H1 (cell line): Measurements from ENCODE around the gene PTPRD. TPM values are rescaled to one million over a fixed set of nuclear protein-coding genes. Genes with fewer than 3 reads are reported as not detected.

ENCODE experiments used
- CTCF ChIA-PET: fragments of 300-600 bp; sonication (Branson Sonifier 250); formaldehyde crosslinking; loops from one replicate; lab custom pipeline; 2021; ENCODE audit not compliant: partially characterized antibody; lab: Charles Lee
- POLR2A ChIA-PET: fragments of 300-600 bp; sonication (Branson Sonifier 250); formaldehyde crosslinking; loops from one replicate; lab custom pipeline; 2021; ENCODE audit warnings: inconsistent platforms; ENCODE audit not compliant: partially characterized antibody; lab: Charles Lee
- DNase-seq, 2 experiments: peaks; one replicate each; pipeline versions ENCODE4 v3.0.0 to v3.0.0-alpha.2; 2010 to 2022; ENCODE audit warnings: low spot score in 2 of 2, low read depth in 1 of 2, mixed read lengths in 1 of 2
- FAIRE-seq: peaks from 2 replicates; lab custom pipeline; 2011; peaks lifted over from hg19 to GRCh38; lab: Jason Lieb, UNC
- H2AFZ ChIP-seq: 2 replicates; pipeline ENCODE4 v1.8.1; 2012; ENCODE audit warnings: low read length, inconsistent platforms
- H2AK5ac ChIP-seq: 2 replicates; pipeline ENCODE4 v1.6.1; 2013; ENCODE audit warnings: low read depth, low read length
- H2BK120ac ChIP-seq: replicated peaks from 2 replicates; pipeline ENCODE3; 2013; ENCODE audit warnings: low read depth, low read length, inconsistent platforms
- H2BK12ac ChIP-seq: 2 replicates; pipeline ENCODE4 v1.6.1; 2013; ENCODE audit warnings: low read depth, low read length
- H2BK15ac ChIP-seq: 2 replicates; pipeline ENCODE4 v1.6.1; 2013; ENCODE audit warnings: low read length
- H2BK20ac ChIP-seq: 2 replicates; pipeline ENCODE4 v1.6.1; 2013; ENCODE audit warnings: low read length
- H2BK5ac ChIP-seq: 2 replicates; pipeline ENCODE4 v1.6.1; 2013; ENCODE audit warnings: low read depth, low read length
- H3K14ac ChIP-seq: 2 replicates; pipeline ENCODE4 v1.6.1; 2013; ENCODE audit warnings: inconsistent platforms; ENCODE audit not compliant: insufficient read length
- H3K18ac ChIP-seq: 2 replicates; pipeline ENCODE4 v1.6.1; 2013; ENCODE audit warnings: low read length; ENCODE audit errors: extremely low read depth
- H3K23ac ChIP-seq: 2 replicates; pipeline ENCODE4 v1.6.1; 2013; ENCODE audit warnings: inconsistent platforms; ENCODE audit not compliant: insufficient read length
- H3K23me2 ChIP-seq: 2 replicates; pipeline ENCODE4 v1.6.1; 2013; ENCODE audit warnings: low read depth, low read length
- H3K27ac ChIP-seq: 2 replicates; pipeline ENCODE4 v1.6.1; 2011; ENCODE audit warnings: low read depth, low read length, inconsistent platforms
- H3K27me3 ChIP-seq, 4 experiments: replicated peaks in 1 of 4; 1 replicate in 1 of 4; 2 replicates in 3 of 4; pipeline versions ENCODE4 v1.6.1 to v1.8.1; 2011 to 2013; ENCODE audit warnings: low read length in 3 of 4, mild to moderate bottlenecking in 3 of 4, inconsistent platforms in 2 of 4, mixed read lengths in 2 of 4, moderate library complexity in 1 of 4; ENCODE audit not compliant: control insufficient read depth in 3 of 4, insufficient read depth in 3 of 4; ENCODE audit errors: extremely low read depth in 1 of 4
- H3K36me3 ChIP-seq, 4 experiments: 2 replicates each; pipeline versions ENCODE4 v1.6.1 to v1.8.1; 2011 to 2013; ENCODE audit warnings: mild to moderate bottlenecking in 4 of 4, low read length in 3 of 4, moderate library complexity in 2 of 4, control low read depth in 1 of 4, inconsistent platforms in 1 of 4; ENCODE audit not compliant: insufficient read depth in 4 of 4, control insufficient read depth in 2 of 4
- H3K4ac ChIP-seq: replicated peaks from 2 replicates; pipeline ENCODE3; 2013; ENCODE audit warnings: low read length, low read depth, mixed read lengths, inconsistent platforms; ENCODE audit not compliant: insufficient read length
- H3K4me1 ChIP-seq, 4 experiments: replicated peaks in 1 of 4; 1 replicate in 1 of 4; 2 replicates in 3 of 4; pipeline versions ENCODE4 v1.6.1 to v1.8.1; 2011 to 2013; ENCODE audit warnings: low read length in 3 of 4, inconsistent platforms in 2 of 4, mixed read lengths in 1 of 4; ENCODE audit not compliant: insufficient read depth in 4 of 4, control insufficient read depth in 3 of 4
- H3K4me2 ChIP-seq, 2 experiments: 2 replicates each; pipeline versions ENCODE4 v1.6.1 to v1.8.1; 2011 to 2013; ENCODE audit warnings: low read depth in 2 of 2, low read length in 2 of 2, control low read depth in 1 of 2, inconsistent platforms in 1 of 2, mild to moderate bottlenecking in 1 of 2; ENCODE audit not compliant: insufficient read depth in 1 of 2
- H3K4me3 ChIP-seq, 4 experiments: fragments of 200-600, 300-600 bp in 1 of 4; sonication (generic), shearing (Covaris generic), sonication (Bioruptor Twin) in 1 of 4; 2 replicates each; pipeline versions ENCODE4 v1.5.1 to v1.8.1; 2011 to 2016; ENCODE audit warnings: low read length in 4 of 4, low read depth in 3 of 4, control low read depth in 2 of 4, inconsistent platforms in 2 of 4, mild to moderate bottlenecking in 2 of 4, mixed read lengths in 1 of 4, moderate library complexity in 1 of 4; ENCODE audit not compliant: insufficient read depth in 2 of 4; ENCODE audit errors: extremely low read depth in 1 of 4
- H3K56ac ChIP-seq: replicated peaks from 2 replicates; pipeline ENCODE3; 2013; ENCODE audit warnings: low read depth, mild to moderate bottlenecking, mixed read lengths, low read length, inconsistent platforms; ENCODE audit not compliant: insufficient read length
- H3K79me1 ChIP-seq: 2 replicates; pipeline ENCODE4 v1.6.1; 2013; ENCODE audit warnings: low read depth, low read length, control low read depth
- H3K79me2 ChIP-seq, 2 experiments: 2 replicates each; pipeline versions ENCODE4 v1.6.1 to v1.8.1; 2012 to 2013; ENCODE audit warnings: low read length in 2 of 2, mild to moderate bottlenecking in 2 of 2, inconsistent platforms in 1 of 2; ENCODE audit not compliant: insufficient read depth in 2 of 2, control insufficient read depth in 1 of 2
- H3K9ac ChIP-seq, 4 experiments: replicated peaks in 1 of 4; 1 replicate in 1 of 4; 2 replicates in 3 of 4; pipeline versions ENCODE4 v1.6.1 to v1.8.1; 2011 to 2013; ENCODE audit warnings: low read depth in 3 of 4, low read length in 3 of 4, control low read depth in 2 of 4, mild to moderate bottlenecking in 2 of 4, moderate library complexity in 2 of 4, inconsistent platforms in 1 of 4; ENCODE audit errors: extremely low read depth in 1 of 4
- H3K9me3 ChIP-seq, 2 experiments: 2 replicates each; pipeline versions ENCODE4 v1.6.1 to v1.8.1; 2012 to 2013; ENCODE audit warnings: mild to moderate bottlenecking in 2 of 2, moderate library complexity in 2 of 2, control low read depth in 1 of 2, inconsistent platforms in 1 of 2, low read depth in 1 of 2, low read length in 1 of 2, mixed read lengths in 1 of 2; ENCODE audit not compliant: insufficient read depth in 2 of 2
- H4K20me1 ChIP-seq, 2 experiments: replicated peaks in 1 of 2; 2 replicates each; pipeline versions ENCODE3 to v1.8.1; 2011 to 2013; ENCODE audit warnings: inconsistent platforms in 2 of 2, low read length in 2 of 2, mild to moderate bottlenecking in 1 of 2; ENCODE audit not compliant: insufficient read depth in 2 of 2, control insufficient read depth in 1 of 2
- H4K5ac ChIP-seq: 2 replicates; pipeline ENCODE4 v1.6.1; 2013; ENCODE audit warnings: low read length, low read depth, mixed read lengths, inconsistent platforms; ENCODE audit not compliant: insufficient read length
- H4K8ac ChIP-seq: 2 replicates; pipeline ENCODE4 v1.8.0; 2013; ENCODE audit warnings: mild to moderate bottlenecking, moderate library complexity, low read length, inconsistent platforms; ENCODE audit not compliant: insufficient read depth; ENCODE audit errors: extremely low read depth
- H4K91ac ChIP-seq: replicated peaks from 2 replicates; pipeline ENCODE3; 2013; ENCODE audit warnings: low read length, mixed read lengths, inconsistent platforms; ENCODE audit not compliant: insufficient read length
- BCL11A ChIP-seq, 2 experiments: IDR thresholded peaks; one replicate each; pipeline ENCODE4 v1.6.1; 2011; ENCODE audit warnings: low read depth in 2 of 2, low read length in 2 of 2, mild to moderate bottlenecking in 2 of 2
- CBX5 ChIP-seq: fragments of 300-800, 300-1000 bp; sonication (generic); IDR thresholded peaks from 2 replicates; pipeline ENCODE4 v1.7.1; 2016; ENCODE audit warnings: antibody characterized with exemption, low read length, low read depth
- CHD1 ChIP-seq: IDR thresholded peaks from 2 replicates; pipeline ENCODE4 v1.6.1; 2012; ENCODE audit warnings: low read depth, low read length, improper control_type of control experiment
- FOSL1 ChIP-seq: IDR thresholded peaks from 2 replicates; pipeline ENCODE4 v1.6.1; 2011; ENCODE audit warnings: mild to moderate bottlenecking, low read depth, low read length, moderate library complexity; ENCODE audit not compliant: insufficient read depth
- KDM1A ChIP-seq: fragments of 200-600, 300-600 bp; sonication (generic); IDR thresholded peaks from 2 replicates; pipeline ENCODE4 v1.7.1; 2016; ENCODE audit warnings: mild to moderate bottlenecking, low read length, borderline replicate concordance
- KDM4A ChIP-seq: IDR thresholded peaks from one replicate; pipeline ENCODE4 v1.7.1; 2012; ENCODE audit warnings: low read depth, mild to moderate bottlenecking, moderate library complexity, low read length, inconsistent platforms; ENCODE audit not compliant: severe bottlenecking
- NANOG ChIP-seq: IDR thresholded peaks from 2 replicates; pipeline ENCODE4 v1.6.1; 2011; ENCODE audit warnings: low read length, low read depth, mild to moderate bottlenecking, inconsistent platforms; ENCODE audit not compliant: insufficient read depth, poor library complexity, severe bottlenecking
- PHF8 ChIP-seq: fragments of 200-600 bp; sonication (generic); conservative IDR thresholded peaks from 2 replicates; pipeline ENCODE4 v1.7.1; 2012; ENCODE audit warnings: low read depth, mild to moderate bottlenecking, inconsistent platforms, low read length, moderate library complexity
- RAD21 ChIP-seq, 2 experiments: IDR thresholded peaks in 1 of 2; conservative IDR thresholded peaks in 1 of 2; 2 replicates each; pipeline ENCODE4 v1.6.1; 2011; ENCODE audit warnings: low read depth in 2 of 2, low read length in 2 of 2, improper control_type of control experiment in 1 of 2, inconsistent platforms in 1 of 2, mild to moderate bottlenecking in 1 of 2, moderate library complexity in 1 of 2
- RNF2 ChIP-seq: fragments of 200-900, 300-1000 bp; sonication (generic); IDR thresholded peaks from 2 replicates; pipeline ENCODE4 v1.7.1; 2016; ENCODE audit warnings: borderline replicate concordance, low read depth, mild to moderate bottlenecking, antibody characterized with exemption, low read length; ENCODE audit not compliant: poor library complexity, severe bottlenecking; ENCODE audit errors: missing control alignments
- SP4 ChIP-seq: IDR thresholded peaks from 2 replicates; pipeline ENCODE4 v1.6.1; 2012; ENCODE audit warnings: low read length, inconsistent platforms
- TAF1 ChIP-seq: IDR thresholded peaks from 2 replicates; pipeline ENCODE4 v1.6.1; 2011; ENCODE audit warnings: mild to moderate bottlenecking, low read depth, low read length
- TBP ChIP-seq: IDR thresholded peaks from 2 replicates; pipeline ENCODE4 v1.6.1; 2011; ENCODE audit warnings: low read depth, low read length, improper control_type of control experiment
- TEAD4 ChIP-seq: IDR thresholded peaks from 2 replicates; pipeline ENCODE4 v1.6.1; 2012; ENCODE audit warnings: low read depth, low read length, inconsistent platforms, mixed read lengths
- YY1 ChIP-seq: IDR thresholded peaks from 2 replicates; pipeline ENCODE4 v1.6.1; 2011; ENCODE audit warnings: low read depth, mild to moderate bottlenecking, low read length
- WGBS, 2 experiments: shearing (Covaris generic) in 1 of 2; methylation state at CpG; one replicate each; pipeline versions ENCODE4 v1.1.6 to v1.1.7; 2013 to 2015; ENCODE audit warnings: low lambda C conversion rate in 2 of 2, mixed read lengths in 2 of 2, inconsistent platforms in 1 of 2, low coverage in 1 of 2, missing lambda C conversion rate in 1 of 2; ENCODE audit not compliant: insufficient replicate concordance in 2 of 2, insufficient coverage in 1 of 2, insufficient read length in 1 of 2; ENCODE audit errors: extremely low coverage in 1 of 2, missing lambda C conversion rate in 1 of 2; 5-methylcytosine and 5-hydroxymethylcytosine counted together
- polyA plus RNA-seq, 7 experiments: library from polyadenylated mRNA; depleted of rRNA in 3 of 7; stranded (reverse) in 5 of 7; unstranded in 2 of 7; fragments of >200 nt in 5 of 7; fragments of 200-250 nt in 2 of 7; gene quantifications; 1 replicate in 5 of 7; 2 replicates in 1 of 7; 4 replicates in 1 of 7; pipeline versions ENCODE4 v1.2.1 to v1.2.3, GENCODE V29; 2011 to 2013; ENCODE audit warnings: missing spikeins in 2 of 7, mixed read lengths in 2 of 7
- total RNA-seq: library from RNA; stranded (reverse); fragmentation: NEBNext Ultra II Directional; extraction: Animal tissue kit (Norgen Biotek cat#: 25700); gene quantifications from 2 replicates; pipeline ENCODE4 v1.2.1, GENCODE V29; 2021

PTPRD gene
- total and polyA plus RNA-seq, 2 of the 8 experiments (the other 6 are each of a cell fraction or from before 2014, with no cell fraction given), result 17.2 to 77.0 TPM

DNA sequence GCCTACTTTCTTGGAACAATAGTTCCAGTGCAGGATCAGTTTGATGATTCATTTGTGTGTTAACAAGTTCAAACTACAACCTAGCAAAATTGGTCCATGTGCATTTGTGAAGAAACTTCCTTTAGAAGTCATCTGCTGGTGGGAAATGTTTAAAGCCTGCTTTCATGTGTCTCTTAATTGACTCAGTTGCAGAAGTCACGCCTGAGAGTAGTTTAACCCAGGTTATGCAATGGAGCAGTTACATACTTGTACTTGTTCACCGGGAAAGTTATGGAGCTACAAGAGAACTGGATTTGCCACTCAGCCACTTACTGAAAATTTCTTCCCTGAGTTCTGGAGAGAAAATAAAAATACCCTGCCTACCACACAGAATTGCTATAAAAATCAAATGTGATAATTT lies 1397.8 kb downstream of the PTPRD start:
- H3K36me3 ChIP-seq, result no peaks in the 10 kb centered on the region
- ChIA-PET POLR2A (no interaction called here), CTCF (no interaction called here)
- no peak for DNase-seq
- no peaks in the 10 kb centered on the region for H4K20me1 ChIP-seq
- no peak overlapping the region for H2BK5ac ChIP-seq
- H3K27me3 ChIP-seq, result no peaks in the 10 kb centered on the region
- no peak overlapping the region for H3K27ac ChIP-seq
- H3K79me2 ChIP-seq, result no peaks in the 10 kb centered on the region
- H3K56ac ChIP-seq, result no peak overlapping the region
- H3K23me2 ChIP-seq, result no peaks in the 10 kb centered on the region; the same call in 1 of the 2 replicates
- no peak overlapping the region for H4K5ac ChIP-seq
- no peak overlapping the region for H4K91ac ChIP-seq
- no peak overlapping the region for H4K8ac ChIP-seq
- FAIRE-seq, result no peak
- H3K4ac ChIP-seq, result no peak overlapping the region
- 90% methylated on average over 2 of the region's 2 CpGs; no CpG with 5 or more reads in 1 of the 2 experiments for WGBS, 2 experiments
- H2BK120ac ChIP-seq, result no peak overlapping the region
- no peak overlapping the region for H2BK12ac ChIP-seq
- H3K14ac ChIP-seq, result no peak overlapping the region
- no peak overlapping the region for H2AFZ ChIP-seq
- H3K4me1 ChIP-seq, result no peaks in the 10 kb centered on the region; a peak in 1 of 7 replicates
- H2BK20ac ChIP-seq, result no peak overlapping the region
- no peak overlapping the region for H3K4me2 ChIP-seq
- no peaks in the 10 kb centered on the region for H3K9me3 ChIP-seq
- H3K18ac ChIP-seq, result no peak overlapping the region
- H2AK5ac ChIP-seq, result no peak overlapping the region
- H3K79me1 ChIP-seq, result no peaks in the 10 kb centered on the region
- no peak overlapping the region for H3K9ac ChIP-seq
- H3K23ac ChIP-seq, result no peak overlapping the region
- no peak overlapping the region for H3K4me3 ChIP-seq
- H2BK15ac ChIP-seq, result no peak overlapping the region
- TF ChIP-seq SP4, result no peak
- TF ChIP-seq CHD1, result no peak
- no peak for TF ChIP-seq KDM4A
- no peak for TF ChIP-seq KDM1A
- no peak for TF ChIP-seq PHF8
- no peak for TF ChIP-seq NANOG
- TF ChIP-seq RNF2, result no peak
- TF ChIP-seq TAF1, result no peak
- TF ChIP-seq BCL11A (IDR thresholded peaks at IDR 0.05; ENCODE audit: low read depth in 2 of 2, low read length in 2 of 2), result no peak
- TF ChIP-seq TBP, result no peak
- TF ChIP-seq RAD21 (IDR thresholded peaks at IDR 0.05 in 1 of 2, conservative IDR thresholded peaks at IDR 0.05 in 1 of 2; ENCODE audit: low read depth in 2 of 2, low read length in 2 of 2), result no peak
- no peak for TF ChIP-seq TEAD4
- no peak for TF ChIP-seq CBX5
- TF ChIP-seq FOSL1, result no peak
- TF ChIP-seq YY1, result no peak
